GM19035 (cell line): Measurements from ENCODE around the gene TSHZ2.

Experiments
- ATAC-seq: cut with Tn5 transposase; IDR thresholded peaks from one replicate; pipeline ENCODE4 v1.9.1; 2021; ENCODE audit not compliant: unreplicated experiment

TSHZ2 gene

DNA sequence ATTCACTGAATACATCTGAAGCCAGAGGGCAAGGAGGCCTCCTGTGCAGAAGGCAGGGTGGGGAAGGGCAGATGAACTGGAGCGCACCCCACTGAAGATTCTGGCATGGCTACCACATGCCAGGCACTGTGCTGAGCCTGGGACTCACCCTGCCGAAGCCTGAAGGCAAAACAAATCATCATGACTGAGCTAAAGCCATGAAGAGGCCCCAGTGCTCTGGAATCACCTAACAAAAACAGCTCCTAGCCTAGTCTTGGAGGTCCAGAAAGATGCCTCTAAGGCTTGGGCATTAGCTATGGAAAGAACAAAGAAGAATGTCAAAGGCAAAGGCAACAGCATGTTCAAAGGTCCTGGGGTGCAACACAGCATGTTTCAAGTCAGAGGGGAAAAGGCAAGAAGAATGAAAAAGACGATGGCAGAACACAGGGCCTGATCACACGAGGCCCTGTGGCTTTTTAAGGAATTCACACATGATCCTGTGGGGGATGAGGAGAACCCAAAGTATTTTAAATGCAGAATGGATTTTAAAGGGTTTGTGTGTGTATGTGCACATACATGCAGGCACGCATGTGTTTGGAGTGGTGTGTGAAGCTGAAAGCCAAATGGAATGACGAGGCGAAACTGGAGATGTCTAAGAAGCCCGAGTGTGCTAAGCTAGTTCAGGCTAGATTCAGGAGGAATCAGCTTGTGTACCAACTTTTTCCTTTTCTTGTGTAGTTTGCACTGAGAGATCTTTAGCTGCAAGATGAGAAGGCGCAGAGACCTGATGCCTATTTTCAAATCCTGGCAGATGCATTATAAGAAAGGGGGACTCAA is 360.1 kb downstream of the TSHZ2 start:
- no peak for ATAC-seq

GRCh38 chr20:53334861-53335260 is 362.7 kb downstream of the TSHZ2 start:
- no peak for ATAC-seq

- ATAC-seq: no peak
These were observed 363.4 kb downstream of the TSHZ2 start for GRCh38 chr20:53335555-53335954.

- no peak for ATAC-seq
These were observed 364.7 kb downstream of the TSHZ2 start for GRCh38 chr20:53336892-53337291.

GRCh38 chr20:53337390-53338101 is 365.4 kb downstream of the TSHZ2 start:
- ATAC-seq: no peak

DNA sequence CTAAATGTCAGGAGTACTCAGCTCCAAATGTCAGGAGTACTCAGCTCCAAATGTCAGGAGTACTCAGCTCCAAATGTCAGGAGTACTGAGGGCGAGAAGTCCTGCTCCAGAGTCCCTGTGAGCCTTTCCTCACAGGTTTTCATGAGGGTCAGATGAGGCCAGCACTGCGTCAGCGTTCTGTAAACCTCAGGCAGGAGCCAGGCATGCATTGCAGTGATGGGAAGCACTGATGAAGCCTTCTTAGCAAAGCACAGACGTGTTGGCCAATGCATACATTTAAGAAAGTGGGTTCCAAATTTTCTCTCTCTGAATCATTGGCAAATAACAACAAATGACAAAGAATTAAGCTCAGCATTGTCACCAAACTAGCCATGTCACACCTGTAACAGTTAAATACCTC is 366.6 kb downstream of the TSHZ2 start:
- ATAC-seq: no peak

DNA sequence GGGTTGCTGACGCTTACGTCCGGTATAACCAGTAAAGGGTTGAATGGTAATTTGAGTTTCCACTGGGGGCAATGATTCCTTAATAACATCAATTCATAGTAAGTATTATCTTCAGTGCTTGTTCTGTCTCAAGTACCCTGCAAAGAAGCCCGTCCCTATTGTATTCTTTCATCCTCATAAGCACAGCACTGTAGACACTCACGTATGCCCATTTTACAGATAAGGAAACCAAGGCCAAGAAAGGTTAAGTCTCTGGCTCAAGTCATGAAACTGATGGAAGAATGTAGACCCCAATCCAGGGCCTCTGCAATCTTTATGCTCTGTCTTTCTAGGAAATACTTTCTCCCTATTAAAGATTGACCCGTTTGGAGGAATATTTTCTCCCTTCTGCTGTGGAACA is 370.3 kb downstream of the TSHZ2 start:
- no peak for ATAC-seq

DNA sequence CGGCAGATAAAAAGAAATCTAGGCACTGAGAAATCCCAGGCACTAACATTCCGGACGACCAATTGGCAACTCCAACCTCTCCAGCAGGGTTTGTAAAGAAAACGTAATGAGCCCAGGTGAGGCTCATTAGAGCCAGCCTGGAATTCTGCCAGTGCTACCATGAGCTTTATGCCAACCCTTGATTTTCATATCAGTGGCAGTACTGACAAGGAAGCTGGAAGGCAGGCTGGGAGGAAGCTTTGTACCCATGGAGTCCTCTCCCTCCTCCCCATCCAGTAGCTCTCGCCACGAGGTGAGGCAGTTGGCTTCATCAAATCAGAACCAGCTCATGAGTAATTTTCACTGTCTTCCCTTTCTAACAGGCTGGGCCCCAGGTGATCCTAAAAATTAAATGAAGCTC is 371.3 kb downstream of the TSHZ2 start:
- ATAC-seq: no peak

GRCh38 chr20:53344891-53345290 is 372.7 kb downstream of the TSHZ2 start:
- ATAC-seq: no peak

GRCh38 chr20:53345536-53346334 is 373.6 kb downstream of the TSHZ2 start:
- no peak for ATAC-seq

DNA sequence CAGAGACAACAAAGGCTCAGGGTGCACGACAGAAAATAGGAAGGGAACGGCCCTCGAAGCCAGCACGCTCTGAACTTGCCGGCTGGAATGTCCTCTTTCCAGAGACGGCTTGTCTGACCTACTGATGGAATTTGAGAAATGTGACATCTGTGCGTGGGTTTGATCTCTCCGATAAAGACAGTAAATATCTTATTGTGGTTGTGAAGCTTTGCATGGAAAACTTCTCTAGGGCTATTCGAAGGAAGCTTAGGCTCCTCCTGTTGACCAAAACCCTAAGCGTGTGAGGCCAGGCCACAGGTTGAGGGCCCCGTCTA is 374.1 kb downstream of the TSHZ2 start:
- ATAC-seq: no peak

- no peak for ATAC-seq
These were observed 377.6 kb downstream of the TSHZ2 start for GRCh38 chr20:53349730-53350129.

DNA sequence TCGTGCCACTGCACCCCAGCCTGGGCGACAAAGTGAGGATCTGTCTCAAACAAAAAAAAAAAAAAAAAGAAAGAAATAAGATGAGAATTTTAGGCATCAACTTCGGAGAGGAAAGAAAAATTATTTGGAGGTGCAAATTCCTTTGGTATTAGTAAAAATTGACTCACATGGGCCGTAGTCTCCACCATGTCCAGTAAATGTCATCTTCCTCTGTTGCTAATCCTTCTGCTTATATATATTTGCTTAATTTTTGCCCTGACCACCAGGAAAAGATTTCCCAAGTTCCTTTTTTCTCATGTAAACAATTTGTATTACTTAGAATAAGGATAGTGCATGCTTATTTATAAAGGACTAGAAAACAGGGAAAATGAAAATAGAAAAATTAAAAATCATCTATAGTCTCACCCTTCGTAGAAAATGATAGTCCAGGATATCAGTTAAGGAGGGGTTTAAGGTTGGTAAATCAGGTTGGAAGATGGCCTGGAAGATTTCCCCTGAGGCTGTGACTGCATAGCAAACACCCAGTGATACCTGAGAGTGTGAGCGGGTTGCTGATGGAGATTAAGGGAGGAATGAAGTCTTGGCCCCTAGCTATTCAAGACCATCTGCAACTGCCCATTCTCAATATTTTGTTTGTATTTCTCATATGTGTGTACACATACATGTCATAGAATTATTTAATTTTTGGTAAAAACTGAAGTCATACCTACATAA is 380.7 kb downstream of the TSHZ2 start:
- ATAC-seq: no peak

GRCh38 chr20:53354314-53354713 is 382.2 kb downstream of the TSHZ2 start:
- ATAC-seq: no peak

GRCh38 chr20:53355790-53356189 is 383.6 kb downstream of the TSHZ2 start:
- no peak for ATAC-seq

GRCh38 chr20:53359425-53359824 is 387.3 kb downstream of the TSHZ2 start:
- no peak for ATAC-seq

DNA sequence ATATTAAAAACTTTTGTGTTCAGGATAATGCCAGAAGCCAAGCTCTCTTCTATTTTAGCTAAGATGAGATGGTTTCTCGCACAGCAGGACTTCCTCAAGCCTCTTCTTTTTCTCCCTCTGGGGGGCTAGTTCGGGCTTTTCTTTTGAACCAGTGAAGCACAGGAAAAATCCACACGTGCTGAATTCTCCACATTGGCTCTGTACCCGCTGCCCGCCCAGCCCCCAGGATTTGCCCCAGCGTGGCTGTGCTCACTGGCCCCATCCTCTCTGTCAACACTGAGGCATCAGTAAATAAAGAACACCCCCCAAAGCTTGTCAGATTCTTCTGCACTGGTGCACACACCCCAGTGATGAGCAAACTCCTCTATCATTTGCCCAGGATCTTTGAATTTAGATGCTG is 388.7 kb downstream of the TSHZ2 start:
- no peak for ATAC-seq

DNA sequence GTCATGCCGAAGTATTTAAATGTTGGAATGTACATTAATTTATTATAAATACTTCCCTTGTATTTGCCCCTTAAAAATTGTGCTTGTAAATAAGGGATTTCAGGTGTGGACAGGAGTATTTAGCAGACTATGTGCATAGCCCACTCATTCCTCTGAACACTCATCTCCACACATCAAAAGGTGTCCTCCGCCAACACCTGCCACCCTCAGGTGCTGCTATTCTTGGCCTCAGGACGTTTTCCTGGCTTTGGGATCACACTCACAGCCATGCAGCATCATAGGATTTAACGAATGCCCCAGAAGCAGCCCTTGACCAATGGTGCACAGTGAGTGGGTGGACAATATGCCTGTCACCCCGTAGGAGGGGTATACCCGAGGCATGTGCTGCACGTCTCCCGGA is 390.6 kb downstream of the TSHZ2 start:
- ATAC-seq: no peak

DNA sequence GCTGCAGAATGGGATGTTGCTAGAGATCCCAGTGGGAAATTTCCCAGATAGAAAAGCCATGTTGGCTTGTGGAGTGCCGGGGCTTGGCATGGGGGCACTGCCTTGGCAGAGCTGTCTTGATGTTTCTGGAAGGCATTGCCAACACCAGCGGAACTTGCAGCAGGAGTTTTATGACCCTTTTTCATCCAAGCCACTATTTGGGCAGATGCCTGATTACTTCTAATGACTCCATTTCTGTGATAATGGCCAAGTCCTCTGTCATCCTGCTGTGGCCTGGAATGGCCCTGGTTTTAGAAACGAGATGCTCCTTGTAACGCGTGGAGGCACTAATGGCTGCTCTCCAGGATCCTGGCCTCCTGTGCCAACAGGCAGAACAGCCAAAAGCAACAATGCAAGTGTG is 392.5 kb downstream of the TSHZ2 start:
- no peak for ATAC-seq

GRCh38 chr20:53365076-53365475 is 392.9 kb downstream of the TSHZ2 start:
- ATAC-seq: no peak

DNA sequence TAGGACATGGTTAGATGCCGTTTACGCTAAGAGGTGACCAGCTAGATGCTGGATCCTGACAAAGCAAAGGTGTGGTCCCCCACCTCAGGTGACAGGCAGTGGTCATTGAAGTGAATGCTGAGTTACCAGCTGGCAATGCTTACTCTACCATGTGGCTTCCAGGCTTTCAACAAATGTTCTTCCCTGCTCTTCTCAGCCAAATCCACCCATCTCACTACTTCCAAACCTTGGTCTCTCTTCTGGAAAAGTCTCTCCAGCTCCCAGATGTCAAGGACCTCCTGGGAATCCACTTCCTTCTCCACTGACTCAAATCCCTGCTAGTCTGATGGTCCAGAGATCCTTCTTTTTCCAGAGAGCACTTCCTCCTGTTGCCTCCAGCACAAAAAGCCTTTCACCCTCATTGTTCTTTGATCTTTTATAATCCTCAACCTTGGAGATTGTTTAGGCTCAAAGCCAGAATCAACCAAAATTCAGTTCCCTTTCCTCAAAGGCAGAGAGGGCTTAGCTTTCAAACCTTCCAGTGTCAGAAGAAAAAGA is 393.4 kb downstream of the TSHZ2 start:
- no peak for ATAC-seq
